HCT116 (cell line): ENCODE results near the gene PSME4.

ENCODE experiments used
- CEBPB ChIP-seq: IDR thresholded peaks from 2 replicates; pipeline ENCODE4 v1.6.1; 2012; ENCODE audit warnings: low read depth
- CTCF ChIP-seq, 3 experiments: fragments of 200-600 bp in 1 of 3; sonication (generic) in 1 of 3; IDR thresholded peaks in 2 of 3; conservative IDR thresholded peaks in 1 of 3; 2 replicates each; pipeline ENCODE4 v1.5.1; 2012 to 2017; ENCODE audit warnings: low read depth in 2 of 3, low read length in 2 of 3, antibody characterized with exemption in 1 of 3, borderline replicate concordance in 1 of 3, control low read depth in 1 of 3, mild to moderate bottlenecking in 1 of 3, mixed read lengths in 1 of 3, mixed run types in 1 of 3, moderate library complexity in 1 of 3; ENCODE audit not compliant: insufficient read depth in 1 of 3
- EZH2 ChIP-seq: fragments of 200-600 bp; sonication (generic); IDR thresholded peaks from 2 replicates; pipeline ENCODE4 v1.6.1; 2017; ENCODE audit warnings: antibody characterized with exemption, mixed run types
- FOSL1 ChIP-seq: IDR thresholded peaks from 2 replicates; pipeline ENCODE4 v1.6.1; 2012; ENCODE audit warnings: low read depth
- POLR2A ChIP-seq: IDR thresholded peaks from 2 replicates; pipeline ENCODE4 v1.7.0; 2011; ENCODE audit warnings: borderline replicate concordance; ENCODE audit not compliant: insufficient read depth, insufficient read length; ENCODE audit errors: extremely low read depth
- SP1 ChIP-seq: IDR thresholded peaks from 2 replicates; pipeline ENCODE4 v1.6.1; 2012; ENCODE audit warnings: low read depth

- TF ChIP-seq SP1 (no peak), CTCF (IDR thresholded peaks at IDR 0.05 in 2 of 3, conservative IDR thresholded peaks at IDR 0.05 in 1 of 3; ENCODE audit: borderline replicate concordance in 1 of 3, insufficient read depth in 1 of 3, low read depth in 2 of 3, low read length in 2 of 3) (no peak), CEBPB (no peak), EZH2 (no peak), POLR2A (no peak), FOSL1 (no peak)
Measured at GRCh38 chr2:53827398-53828175, 143.2 kb downstream of the PSME4 start.
